HepG2 (cell line): ENCODE data around the gene PFDN2. TPM values are rescaled to one million over a fixed set of nuclear protein-coding genes. Genes with fewer than 3 reads are reported as not detected.

Source experiments
- ASH2L ChIP-seq: fragments of 300-600, 200-600 bp; sonication (generic); IDR thresholded peaks from 2 replicates; pipeline ENCODE4 v1.7.0; 2017; ENCODE audit warnings: low read depth, mild to moderate bottlenecking, moderate library complexity, mixed read lengths, low read length; ENCODE audit not compliant: insufficient read length
- ATAD3A ChIP-seq: sonication (generic); formaldehyde crosslinking; IDR thresholded peaks from 2 replicates; pipeline ENCODE4 v1.4.0; 2020; ENCODE audit warnings: missing genetic modification reagents
- EED ChIP-seq: sonication (generic); formaldehyde crosslinking; IDR thresholded peaks from 2 replicates; pipeline ENCODE4 v1.5.0; 2020; ENCODE audit warnings: mild to moderate bottlenecking, missing genetic modification reagents
- FOXK1 ChIP-seq: sonication (generic); formaldehyde crosslinking; IDR thresholded peaks from 2 replicates; pipeline ENCODE4 v1.4.0; 2020; ENCODE audit warnings: low read depth, missing genetic modification reagents, borderline replicate concordance
- GATA4 ChIP-seq: sonication (generic); IDR thresholded peaks from 2 replicates; pipeline ENCODE4 v1.6.1; 2016; ENCODE audit warnings: antibody characterized with exemption, low read depth, borderline replicate concordance
- HDAC2 ChIP-seq: sonication (generic); formaldehyde crosslinking; IDR thresholded peaks from 2 replicates; pipeline ENCODE4 v1.4.0; 2020; ENCODE audit warnings: missing genetic modification reagents
- JDP2 ChIP-seq: sonication (generic); formaldehyde crosslinking; IDR thresholded peaks from 2 replicates; pipeline ENCODE4 v1.8.1; 2022; ENCODE audit warnings: missing genetic modification reagents, borderline replicate concordance
- KDM2A ChIP-seq: sonication (generic); formaldehyde crosslinking; IDR thresholded peaks from 2 replicates; pipeline ENCODE4 v1.4.0; 2020; ENCODE audit warnings: low read depth, missing genetic modification reagents, borderline replicate concordance
- KMT2A ChIP-seq: sonication (generic); formaldehyde crosslinking; IDR thresholded peaks from 2 replicates; pipeline ENCODE4 v1.4.0; 2020; ENCODE audit warnings: missing genetic modification reagents
- LCORL ChIP-seq, 2 experiments: fragments of 450-650 bp in 1 of 2; sonication (generic) in 1 of 2; formaldehyde crosslinking in 1 of 2; IDR thresholded peaks; 2 replicates each; pipeline versions ENCODE4 v1.5.0 to v1.6.1; 2017 to 2020; ENCODE audit warnings: antibody characterized with exemption in 1 of 2, missing genetic modification reagents in 1 of 2
- MBNL3 ChIP-seq: fragments of 250-450 bp; sonication (Bioruptor Pico); conservative IDR thresholded peaks from 2 replicates; pipeline ENCODE4 v1.8.0; 2022; ENCODE audit warnings: mild to moderate bottlenecking, inconsistent platforms
- MLLT10 ChIP-seq: sonication (generic); formaldehyde crosslinking; IDR thresholded peaks from 2 replicates; pipeline ENCODE4 v1.4.0; 2020; ENCODE audit warnings: missing genetic modification reagents
- NCOA1 ChIP-seq: sonication (generic); formaldehyde crosslinking; IDR thresholded peaks from 2 replicates; pipeline ENCODE4 v1.9.0; 2021; ENCODE audit warnings: missing genetic modification reagents
- TBP ChIP-seq: sonication (generic); formaldehyde crosslinking; IDR thresholded peaks from 2 replicates; pipeline ENCODE4 v1.5.0; 2020; ENCODE audit warnings: missing genetic modification reagents
- TOPORS ChIP-seq: sonication (generic); formaldehyde crosslinking; IDR thresholded peaks from 2 replicates; pipeline ENCODE4 v1.8.0; 2023; ENCODE audit warnings: mild to moderate bottlenecking, missing genetic modification reagents
- ZNF121 ChIP-seq: sonication (generic); formaldehyde crosslinking; IDR thresholded peaks from 2 replicates; pipeline ENCODE4 v1.5.0; 2020; ENCODE audit warnings: mild to moderate bottlenecking, missing genetic modification reagents
- ZNF143 ChIP-seq: sonication (generic); formaldehyde crosslinking; IDR thresholded peaks from 2 replicates; pipeline ENCODE4 v1.4.0; 2020; ENCODE audit warnings: missing genetic modification reagents
- ZNF335 ChIP-seq: sonication (generic); formaldehyde crosslinking; IDR thresholded peaks from 2 replicates; pipeline ENCODE4 v1.4.0; 2020; ENCODE audit warnings: missing genetic modification reagents
- ZNF605 ChIP-seq: sonication (generic); formaldehyde crosslinking; IDR thresholded peaks from 2 replicates; pipeline ENCODE4 v1.8.0; 2022; ENCODE audit warnings: mild to moderate bottlenecking, missing genetic modification reagents
- ZNF761 ChIP-seq: sonication (generic); formaldehyde crosslinking; conservative IDR thresholded peaks from 2 replicates; pipeline ENCODE4 v1.4.0; 2020; ENCODE audit warnings: mild to moderate bottlenecking, missing genetic modification reagents
- ZNF777 ChIP-seq: sonication (generic); formaldehyde crosslinking; IDR thresholded peaks from 2 replicates; pipeline ENCODE4 v1.4.0; 2020; ENCODE audit warnings: missing genetic modification reagents
- ZNF816 ChIP-seq: sonication (generic); formaldehyde crosslinking; IDR thresholded peaks from 2 replicates; pipeline ENCODE4 v1.8.0; 2022; ENCODE audit warnings: missing genetic modification reagents, mild to moderate bottlenecking, borderline replicate concordance
- ZNF878 ChIP-seq: sonication (generic); formaldehyde crosslinking; IDR thresholded peaks from 2 replicates; pipeline ENCODE4 v1.8.1; 2023; ENCODE audit warnings: mild to moderate bottlenecking, missing genetic modification reagents, moderate library complexity
- polyA plus RNA-seq, 8 experiments: library from polyadenylated mRNA; depleted of rRNA in 3 of 8; stranded (reverse) in 7 of 8; unstranded in 1 of 8; fragments of >200 nt; fragmentation: Illumina TruSeq in 4 of 8; extraction: Trizol in 4 of 8; gene quantifications; 2 replicates each; pipeline versions ENCODE4 v1.2.1 to v1.2.3, GENCODE V29; 2011 to 2016; ENCODE audit warnings: low read depth in 4 of 8, missing spikeins in 1 of 8, mixed read lengths in 1 of 8; ENCODE audit not compliant: insufficient read depth in 1 of 8
- total RNA-seq, 5 experiments: library from RNA; depleted of rRNA; stranded (reverse); fragments of >200 nt; fragmentation: Illumina TruSeq; extraction: Trizol; gene quantifications; 2 replicates each; pipeline ENCODE4 v1.2.3, GENCODE V29; 2016; ENCODE audit warnings: low read depth in 1 of 5
- TF ChIP-seq, protein P1 (sequence below): sonication (generic); formaldehyde crosslinking; IDR thresholded peaks from 2 replicates; pipeline ENCODE4 v1.5.1; 2020; ENCODE audit warnings: mild to moderate bottlenecking, missing genetic modification reagents
- TF ChIP-seq, protein P2 (sequence below): sonication (generic); formaldehyde crosslinking; IDR thresholded peaks from 2 replicates; pipeline ENCODE4 v1.4.0; 2020; ENCODE audit warnings: missing genetic modification reagents

The PFDN2 gene
- total and polyA plus RNA-seq, 2 of the 13 experiments (the other 11 are each of a cell fraction or from before 2014, with no cell fraction given): 62.6 to 63.6 TPM

DNA sequence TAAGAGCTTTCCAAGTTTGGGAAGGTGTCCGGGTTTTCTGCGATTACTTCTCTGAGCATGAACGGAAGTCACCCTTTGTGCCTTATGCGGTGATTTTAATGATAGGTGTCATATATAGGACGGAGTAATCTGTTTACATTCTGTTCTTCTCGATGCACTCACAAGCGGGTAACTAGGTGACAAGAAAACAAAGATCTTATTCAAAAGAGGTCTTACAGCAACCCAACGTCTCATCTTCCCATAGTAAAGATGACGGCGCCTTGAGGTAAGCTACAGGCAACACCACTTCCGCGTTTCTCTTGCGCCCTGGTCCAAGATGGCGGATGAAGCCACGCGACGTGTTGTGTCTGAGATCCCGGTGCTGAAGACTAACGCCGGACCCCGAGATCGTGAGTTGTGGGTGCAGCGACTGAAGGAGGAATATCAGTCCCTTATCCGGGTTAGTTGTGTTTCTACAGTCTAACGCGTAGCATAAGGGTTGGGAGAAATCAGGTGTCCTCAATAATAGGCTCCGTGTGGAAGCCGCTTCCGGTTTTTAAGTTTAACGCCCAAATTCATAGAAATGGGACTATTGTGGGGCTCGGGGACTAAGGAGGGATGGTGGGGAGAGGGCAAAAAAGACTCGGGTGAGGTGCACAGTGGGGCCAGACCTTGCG, 36.0 kb upstream of the PFDN2 start, which contains the start of gene UFC1 (continued):
- TF ChIP-seq, protein P1, sequence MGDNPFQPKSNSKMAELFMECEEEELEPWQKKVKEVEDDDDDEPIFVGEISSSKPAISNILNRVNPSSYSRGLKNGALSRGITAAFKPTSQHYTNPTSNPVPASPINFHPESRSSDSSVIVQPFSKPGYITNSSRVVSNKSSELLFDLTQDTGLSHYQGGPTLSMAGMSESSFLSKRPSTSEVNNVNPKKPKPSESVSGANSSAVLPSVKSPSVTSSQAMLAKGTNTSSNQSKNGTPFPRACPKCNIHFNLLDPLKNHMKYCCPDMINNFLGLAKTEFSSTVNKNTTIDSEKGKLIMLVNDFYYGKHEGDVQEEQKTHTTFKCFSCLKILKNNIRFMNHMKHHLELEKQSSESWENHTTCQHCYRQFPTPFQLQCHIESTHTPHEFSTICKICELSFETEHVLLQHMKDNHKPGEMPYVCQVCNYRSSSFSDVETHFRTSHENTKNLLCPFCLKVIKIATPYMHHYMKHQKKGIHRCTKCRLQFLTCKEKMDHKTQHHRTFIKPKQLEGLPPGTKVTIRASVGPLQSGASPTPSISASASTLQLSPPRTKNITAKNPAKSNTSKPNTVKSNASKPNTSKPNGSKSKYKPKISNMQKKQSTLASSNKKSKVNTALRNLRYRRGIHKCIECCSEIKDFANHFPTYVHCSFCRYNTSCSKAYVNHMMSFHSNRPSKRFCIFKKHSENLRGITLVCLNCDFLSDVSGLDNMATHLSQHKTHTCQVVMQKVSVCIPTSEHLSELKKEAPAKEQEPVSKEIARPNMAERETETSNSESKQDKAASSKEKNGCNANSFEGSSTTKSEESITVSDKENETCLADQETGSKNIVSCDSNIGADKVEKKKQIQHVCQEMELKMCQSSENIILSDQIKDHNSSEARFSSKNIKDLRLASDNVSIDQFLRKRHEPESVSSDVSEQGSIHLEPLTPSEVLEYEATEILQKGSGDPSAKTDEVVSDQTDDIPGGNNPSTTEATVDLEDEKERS (CRISPR knock-in tag): 0 out of 2 replicates have a peak, but pooled peaks have one; percentile 47
- TF ChIP-seq ZNF143 (CRISPR knock-in tag) (peak; percentile 48; the same call in 1 of the 2 replicates), ZNF605 (CRISPR knock-in tag) (no peak), ZNF121 (CRISPR knock-in tag) (no peak), ZNF878 (CRISPR knock-in tag) (0 out of 2 replicates have a peak, but pooled peaks have one; percentile 47), ASH2L (peak; percentile 90), EED (CRISPR knock-in tag) (no peak; the same call in 1 of the 2 replicates), FOXK1 (CRISPR knock-in tag) (peak; percentile 71; the same call in 1 of the 2 replicates), ZNF335 (peak; percentile 64; the same call in 1 of the 2 replicates), ZNF816 (CRISPR knock-in tag) (no peak), ZNF761 (CRISPR knock-in tag) (0 out of 2 replicates have a peak, but pooled peaks have one; percentile 41), KDM2A (CRISPR knock-in tag) (peak; percentile 60; the same call in 1 of the 2 replicates), ZNF777 (CRISPR knock-in tag) (no peak), ATAD3A (CRISPR knock-in tag) (no peak), JDP2 (CRISPR knock-in tag) (peak; percentile 32; the same call in 1 of the 2 replicates), MLLT10 (CRISPR knock-in tag) (no peak), TOPORS (CRISPR knock-in tag) (peak; percentile 53; the same call in 1 of the 2 replicates), NCOA1 (CRISPR knock-in tag) (0 out of 2 replicates have a peak, but pooled peaks have one; percentile 32), HDAC2 (CRISPR knock-in tag) (peak; percentile 42; the same call in 1 of the 2 replicates), MBNL3 (no peak), GATA4 (peak; percentile 38; the same call in 1 of the 2 replicates), TBP (CRISPR knock-in tag) (no peak), LCORL (IDR thresholded peaks at IDR 0.05) (peak; percentile 36; the same call in 1 of the 2 replicates), LCORL (CRISPR knock-in tag; IDR thresholded peaks at IDR 0.05) (peak; percentile 61), KMT2A (CRISPR knock-in tag) (peak; percentile 59; the same call in 1 of the 2 replicates)
- TF ChIP-seq, protein P2, sequence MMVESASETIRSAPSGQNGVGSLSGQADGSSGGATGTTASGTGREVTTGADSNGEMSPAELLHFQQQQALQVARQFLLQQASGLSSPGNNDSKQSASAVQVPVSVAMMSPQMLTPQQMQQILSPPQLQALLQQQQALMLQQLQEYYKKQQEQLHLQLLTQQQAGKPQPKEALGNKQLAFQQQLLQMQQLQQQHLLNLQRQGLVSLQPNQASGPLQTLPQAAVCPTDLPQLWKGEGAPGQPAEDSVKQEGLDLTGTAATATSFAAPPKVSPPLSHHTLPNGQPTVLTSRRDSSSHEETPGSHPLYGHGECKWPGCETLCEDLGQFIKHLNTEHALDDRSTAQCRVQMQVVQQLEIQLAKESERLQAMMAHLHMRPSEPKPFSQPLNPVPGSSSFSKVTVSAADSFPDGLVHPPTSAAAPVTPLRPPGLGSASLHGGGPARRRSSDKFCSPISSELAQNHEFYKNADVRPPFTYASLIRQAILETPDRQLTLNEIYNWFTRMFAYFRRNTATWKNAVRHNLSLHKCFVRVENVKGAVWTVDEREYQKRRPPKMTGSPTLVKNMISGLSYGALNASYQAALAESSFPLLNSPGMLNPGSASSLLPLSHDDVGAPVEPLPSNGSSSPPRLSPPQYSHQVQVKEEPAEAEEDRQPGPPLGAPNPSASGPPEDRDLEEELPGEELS (CRISPR knock-in tag): peak; percentile 27; the same call in 1 of the 2 replicates
